HepG2 (cell line): Measurements from ENCODE around the gene CSNK1D. TPM values are rescaled to one million over a fixed set of nuclear protein-coding genes. Genes with fewer than 3 reads are reported as not detected.
A peak's percentile ranks its signal among the peaks of the same experiment; 100 is the strongest.

Source experiments
- DZIP1 ChIP-seq: sonication (generic); formaldehyde crosslinking; IDR thresholded peaks from 2 replicates; pipeline ENCODE4 v1.5.0; 2020; ENCODE audit warnings: mild to moderate bottlenecking, missing genetic modification reagents
- GATAD2A ChIP-seq: IDR thresholded peaks from 2 replicates; pipeline ENCODE4 v1.6.1; 2016
- GFI1 ChIP-seq: sonication (generic); formaldehyde crosslinking; IDR thresholded peaks from 2 replicates; pipeline ENCODE4 v1.5.0; 2020; ENCODE audit warnings: missing genetic modification reagents, mild to moderate bottlenecking, borderline replicate concordance
- KAT8 ChIP-seq: IDR thresholded peaks from 2 replicates; pipeline ENCODE4 v1.6.1; 2016; ENCODE audit warnings: missing genetic modification reagents, missing compliant biosample characterization
- NCOA2 ChIP-seq: sonication (generic); formaldehyde crosslinking; IDR thresholded peaks from 2 replicates; pipeline ENCODE4 v1.8.0; 2022; ENCODE audit warnings: inconsistent platforms
- PHF21A ChIP-seq: sonication (generic); formaldehyde crosslinking; IDR thresholded peaks from 2 replicates; pipeline ENCODE4 v1.5.0; 2020; ENCODE audit warnings: mild to moderate bottlenecking, missing genetic modification reagents
- ZBTB10 ChIP-seq: sonication (generic); formaldehyde crosslinking; IDR thresholded peaks from 2 replicates; pipeline ENCODE4 v1.4.0; 2020; ENCODE audit warnings: missing genetic modification reagents, borderline replicate concordance
- ZBTB37 ChIP-seq: sonication (generic); formaldehyde crosslinking; IDR thresholded peaks from 2 replicates; pipeline ENCODE4 v1.4.0; 2020; ENCODE audit warnings: mild to moderate bottlenecking, missing genetic modification reagents
- ZHX1 ChIP-seq: sonication (generic); formaldehyde crosslinking; IDR thresholded peaks from 2 replicates; pipeline ENCODE4 v1.8.1; 2022; ENCODE audit warnings: low read depth, mild to moderate bottlenecking, missing genetic modification reagents
- ZNF276 ChIP-seq: sonication (generic); formaldehyde crosslinking; IDR thresholded peaks from 2 replicates; pipeline ENCODE4 v1.4.0; 2020; ENCODE audit warnings: mild to moderate bottlenecking, low read depth, missing genetic modification reagents
- ZNF337 ChIP-seq: sonication (generic); formaldehyde crosslinking; IDR thresholded peaks from 2 replicates; pipeline ENCODE4 v1.5.1; 2020; ENCODE audit warnings: missing genetic modification reagents, low read depth, mild to moderate bottlenecking, borderline replicate concordance
- ZNF580 ChIP-seq: IDR thresholded peaks from 2 replicates; pipeline ENCODE4 v1.6.1; 2016; ENCODE audit warnings: low read depth, borderline replicate concordance
- ZNF597 ChIP-seq: sonication (generic); formaldehyde crosslinking; IDR thresholded peaks from 2 replicates; pipeline ENCODE4 v1.5.0; 2020; ENCODE audit warnings: missing genetic modification reagents
- ZNF740 ChIP-seq: sonication (generic); formaldehyde crosslinking; IDR thresholded peaks from 2 replicates; pipeline ENCODE4 v1.4.0; 2020; ENCODE audit warnings: missing genetic modification reagents
- polyA plus RNA-seq, 8 experiments: library from polyadenylated mRNA; depleted of rRNA in 3 of 8; stranded (reverse) in 7 of 8; unstranded in 1 of 8; fragments of >200 nt; fragmentation: Illumina TruSeq in 4 of 8; extraction: Trizol in 4 of 8; gene quantifications; 2 replicates each; pipeline versions ENCODE4 v1.2.1 to v1.2.3, GENCODE V29; 2011 to 2016; ENCODE audit warnings: low read depth in 4 of 8, missing spikeins in 1 of 8, mixed read lengths in 1 of 8; ENCODE audit not compliant: insufficient read depth in 1 of 8
- total RNA-seq, 5 experiments: library from RNA; depleted of rRNA; stranded (reverse); fragments of >200 nt; fragmentation: Illumina TruSeq; extraction: Trizol; gene quantifications; 2 replicates each; pipeline ENCODE4 v1.2.3, GENCODE V29; 2016; ENCODE audit warnings: low read depth in 1 of 5

Gene CSNK1D
- total and polyA plus RNA-seq, 2 of the 13 experiments (the other 11 are each of a cell fraction or from before 2014, with no cell fraction given): 31.5 to 128 TPM

- no peak for TF ChIP-seq ZNF337
- TF ChIP-seq ZNF740 (CRISPR knock-in tag): peak; percentile 9; the same call in 1 of the 2 replicates
- TF ChIP-seq KAT8: peak; percentile 88
- TF ChIP-seq ZBTB37 (CRISPR knock-in tag): peak; percentile 40; the same call in 1 of the 2 replicates
- TF ChIP-seq DZIP1: 0 out of 2 replicates have a peak, but pooled peaks have one; percentile 77
- no peak for TF ChIP-seq ZBTB10 (CRISPR knock-in tag)
- peak; percentile 86; the same call in 1 of the 2 replicates for TF ChIP-seq ZNF580
- TF ChIP-seq ZHX1 (CRISPR knock-in tag): peak; percentile 80
- TF ChIP-seq NCOA2 (CRISPR knock-in tag): peak; percentile 64
- TF ChIP-seq ZNF597 (CRISPR knock-in tag): no peak
- peak; percentile 85; the same call in 1 of the 2 replicates for TF ChIP-seq GATAD2A (CRISPR knock-in tag)
- TF ChIP-seq PHF21A (CRISPR knock-in tag): peak; percentile 92
- TF ChIP-seq ZNF276 (CRISPR knock-in tag): 0 out of 2 replicates have a peak, but pooled peaks have one; percentile 63
- TF ChIP-seq GFI1 (CRISPR knock-in tag): no peak
These were observed 55.8 kb downstream of the CSNK1D start (continued) for GRCh38 chr17:82217530-82218204.
